Transverse colon (tissue), 4 donors: Measurements from ENCODE around the gene CCDC154. TPM values are rescaled to one million over a fixed set of nuclear protein-coding genes. Genes with fewer than 3 reads are reported as not detected.

Source experiments
- DNase-seq: peaks from one replicate; pipeline ENCODE4 v3.0.0-alpha.2; 2019
- H3K27ac ChIP-seq, 4 donors: fragments of 200-600 bp; sonication (generic); 2 replicates each; pipeline ENCODE4 v1.5.1; 2016 to 2018; ENCODE audit warnings: inconsistent platforms in 4 of 4
- H3K27me3 ChIP-seq: fragments of 200-600 bp; sonication (generic); 2 replicates; pipeline ENCODE4 v1.5.1; 2017; ENCODE audit warnings: inconsistent platforms
- H3K36me3 ChIP-seq, 4 donors: fragments of 200-600 bp; sonication (generic); 2 replicates each; pipeline ENCODE4 v1.5.1; 2017 to 2019; ENCODE audit warnings: inconsistent platforms in 4 of 4
- H3K4me1 ChIP-seq, 4 donors: fragments of 200-600 bp; sonication (generic); 2 replicates each; pipeline ENCODE4 v1.5.1; 2017 to 2020; ENCODE audit warnings: inconsistent platforms in 4 of 4
- H3K4me3 ChIP-seq, 4 donors: fragments of 200-600 bp; sonication (generic); 1 replicate in 1 of 4; 2 replicates in 3 of 4; pipeline versions ENCODE4 v1.5.1 to v1.6.1; 2017 to 2019; ENCODE audit warnings: inconsistent platforms in 4 of 4
- H3K9me3 ChIP-seq, 2 donors: fragments of 200-600 bp; sonication (generic); 2 replicates each; pipeline ENCODE4 v1.5.1; 2017 to 2019; ENCODE audit warnings: inconsistent platforms in 2 of 2
- CTCF ChIP-seq, 5 experiments: fragments of 200-600 bp in 3 of 5; fragments of 450-650 bp in 2 of 5; sonication (generic) in 3 of 5; IDR thresholded peaks; 1 replicate in 2 of 5; 2 replicates in 3 of 5; pipeline ENCODE4 v1.5.1; 2016 to 2017; ENCODE audit warnings: antibody characterized with exemption in 5 of 5, inconsistent platforms in 3 of 5, mild to moderate bottlenecking in 2 of 5, moderate library complexity in 1 of 5
- EP300 ChIP-seq: sonication (generic); formaldehyde crosslinking; IDR thresholded peaks from one replicate; pipeline ENCODE4 v1.6.1; 2017; ENCODE audit warnings: antibody characterized with exemption, low read depth
- POLR2A ChIP-seq: fragments of 450-650 bp; IDR thresholded peaks from one replicate; pipeline ENCODE4 v1.6.1; 2016; ENCODE audit warnings: antibody characterized with exemption, mild to moderate bottlenecking, moderate library complexity
- POLR2AphosphoS5 ChIP-seq, 3 donors: sonication (generic); formaldehyde crosslinking; IDR thresholded peaks; one replicate each; pipeline ENCODE4 v1.6.1; 2016; ENCODE audit warnings: antibody characterized with exemption in 3 of 3
- WGBS, 2 donors: methylation state at CpG; one replicate each; pipeline ENCODE4 v1.1.5; 2018; ENCODE audit warnings: low coverage in 1 of 2; 5-methylcytosine and 5-hydroxymethylcytosine counted together
- in situ Hi-C, 4 donors: fragments of 200-750 bp; cut with MboI; loops; one replicate each; pipeline versions ENCODE4 v1.15.0 to v1.15.1; 2017; ENCODE audit warnings: low sequenced_read_pairs in 3 of 4, low pct_ligation_motif_present in 1 of 4, low pct_unique_long_range_greater_than_20kb in 1 of 4
- intact Hi-C: fragments of 100-400 bp; cut with DNase I; formaldehyde crosslinking; loops from one replicate; pipeline ENCODE4 v1.15.1; 2023; ENCODE audit warnings: low total_unique reads
- total RNA-seq, 4 donors: library from RNA; depleted of rRNA; stranded (reverse); fragments of >200 nt; gene quantifications; one replicate each; pipeline ENCODE4 v1.1.0, GENCODE V29; 2016

CCDC154 gene
- total RNA-seq, 4 donors from 2014 or later = 0.16 to 0.41 TPM; not detected in 2

DNA sequence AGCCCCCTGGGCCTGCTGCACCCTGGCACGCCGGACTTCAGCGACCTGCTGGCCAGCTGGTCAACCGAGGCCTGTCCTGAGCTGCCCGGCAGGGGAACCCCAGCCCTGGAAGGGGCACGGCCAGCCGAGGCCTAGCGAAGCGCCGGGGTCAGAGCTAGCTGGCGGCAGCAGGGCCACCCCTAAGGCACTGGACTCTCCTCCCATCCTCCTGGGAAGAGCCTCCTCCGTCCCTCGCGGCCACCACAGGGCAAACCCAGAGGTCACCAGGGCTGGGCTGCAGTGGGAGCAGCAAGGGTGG lies 11.1 kb downstream of the CCDC154 start:
- no peak for TF ChIP-seq CTCF (IDR thresholded peaks at IDR 0.05)
- TF ChIP-seq POLR2AphosphoS5 (IDR thresholded peaks at IDR 0.05) = no peak
- TF ChIP-seq POLR2A = no peak
- TF ChIP-seq EP300 = no peak
- H3K4me3 ChIP-seq = no peak overlapping the region
- peaks cover 0 to 4% (median 2%) of the 10 kb centered on the region in 4 donors for H3K4me1 ChIP-seq
- 88% methylated on average over 11 of the region's 14 CpGs; no CpG with 5 or more reads in 1 of the 2 donors for WGBS, 2 donors
- peaks cover 19% of the 10 kb centered on the region for H3K27me3 ChIP-seq
- intact Hi-C loops (no loop called here), in situ Hi-C loops (no loop called here)
- DNase-seq = no peak
- H3K9me3 ChIP-seq = no peaks in the 10 kb centered on the region
- no peak overlapping the region for H3K27ac ChIP-seq
- no peaks in the 10 kb centered on the region for H3K36me3 ChIP-seq

DNA sequence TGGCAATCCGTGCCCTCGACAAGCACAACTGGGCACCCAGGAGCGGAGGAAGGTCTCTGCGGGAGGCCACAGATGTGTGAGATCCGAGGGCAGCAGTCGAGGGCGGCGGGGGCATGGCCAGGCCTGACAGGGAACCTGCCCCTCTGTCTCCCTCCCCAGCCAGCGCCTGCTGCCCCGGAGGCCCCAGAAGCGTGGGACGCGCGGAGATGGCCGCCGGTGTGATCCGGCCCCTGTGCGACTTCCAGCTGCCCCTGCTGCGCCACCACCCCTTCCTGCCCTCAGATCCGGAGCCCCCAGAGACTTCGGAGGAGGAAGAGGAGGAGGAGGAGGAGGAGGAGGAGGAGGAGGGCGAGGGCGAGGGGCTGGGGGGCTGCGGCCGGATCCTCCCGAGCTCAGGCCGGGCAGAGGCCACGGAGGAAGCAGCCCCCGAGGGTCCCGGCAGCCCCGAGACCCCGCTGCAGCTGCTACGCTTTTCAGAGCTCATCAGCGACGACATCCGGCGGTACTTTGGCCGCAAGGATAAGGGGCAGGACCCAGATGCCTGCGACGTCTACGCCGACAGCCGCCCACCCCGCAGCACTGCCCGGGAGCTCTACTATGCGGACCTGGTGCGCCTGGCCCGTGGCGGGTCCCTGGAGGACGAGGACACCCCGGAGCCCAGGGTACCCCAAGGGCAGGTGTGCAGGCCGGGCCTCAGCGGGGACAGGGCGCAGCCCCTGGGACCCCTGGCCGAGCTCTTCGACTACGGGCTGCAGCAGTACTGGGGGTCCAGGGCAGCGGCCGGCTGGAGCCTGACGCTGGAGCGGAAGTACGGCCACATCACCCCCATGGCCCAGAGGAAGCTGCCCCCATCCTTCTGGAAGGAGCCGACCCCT lies 11.7 kb downstream of the CCDC154 start:
- 50 to 88% methylated on average over 2 to 59 of the region's 63 CpGs for WGBS, 2 donors
- Histone ChIP-seq H3K9me3 (no peaks in the 10 kb centered on the region), H3K27ac (no peak overlapping the region), H3K27me3 (peaks cover 19% of the 10 kb centered on the region), H3K4me3 (no peak overlapping the region), H3K4me1 (peaks cover 0 to 4% (median 2%) of the 10 kb centered on the region in 4 donors), H3K36me3 (no peaks in the 10 kb centered on the region)
- no peak for DNase-seq
- in situ Hi-C loops (no loop called here), intact Hi-C loops (no loop called here)
- TF ChIP-seq EP300 = no peak

- TF ChIP-seq POLR2A (no peak), CTCF (IDR thresholded peaks at IDR 0.05) (no peak), EP300 (no peak), POLR2AphosphoS5 (IDR thresholded peaks at IDR 0.05) (no peak)
- intact Hi-C loops (no loop called here), in situ Hi-C loops (no loop called here)
- H3K4me1 ChIP-seq = peaks cover 0 to 4% (median 2%) of the 10 kb centered on the region in 4 donors
- H3K27ac ChIP-seq = no peak overlapping the region
- H3K9me3 ChIP-seq = no peaks in the 10 kb centered on the region
- no peak for DNase-seq
- WGBS, 2 donors = 70% methylated on average over 18 of the region's 20 CpGs; no CpG with 5 or more reads in 1 of the 2 donors
- H3K36me3 ChIP-seq = no peaks in the 10 kb centered on the region
- peaks cover 19% of the 10 kb centered on the region for H3K27me3 ChIP-seq
- no peak overlapping the region for H3K4me3 ChIP-seq
Measured at GRCh38 chr16:1431497-1432270, 12.7 kb downstream of the CCDC154 start.

GRCh38 chr16:1430759-1431496 lies 13.4 kb downstream of the CCDC154 start, which contains the start of gene PERCC1:
Gene PERCC1, plus strand, starts transcription at chr16:1431078. Its CDS starts 1,516 bp downstream, at chr16:1432594.
- intact Hi-C loops = no loop called here
- in situ Hi-C loops = no loop called here
- WGBS, 2 donors = 55% methylated on average over 29 of the region's 35 CpGs; no CpG with 5 or more reads in 1 of the 2 donors
- peaks cover 19% of the 10 kb centered on the region for H3K27me3 ChIP-seq
- TF ChIP-seq CTCF (IDR thresholded peaks at IDR 0.05) (no peak), POLR2AphosphoS5 (IDR thresholded peaks at IDR 0.05) (no peak), EP300 (no peak), POLR2A (no peak)
- H3K9me3 ChIP-seq = no peaks in the 10 kb centered on the region
- no peak for DNase-seq
- no peaks in the 10 kb centered on the region for H3K36me3 ChIP-seq
- H3K27ac ChIP-seq = no peak within 1 kb of the TSS
- peaks cover 0 to 4% (median 2%) of the 10 kb centered on the region in 4 donors for H3K4me1 ChIP-seq
- no peak within 1 kb of the TSS for H3K4me3 ChIP-seq
